NT2/D1 (cell line): ENCODE data around the gene GRP.

Experiments used
- DNase-seq: peaks from one replicate; pipeline ENCODE4 v3.0.0-alpha.2; 2011; ENCODE audit warnings: low read depth, low spot score
- H3K27me3 ChIP-seq: 2 replicates; pipeline ENCODE4 v1.6.0; 2011; ENCODE audit warnings: mild to moderate bottlenecking; ENCODE audit not compliant: insufficient read length, insufficient read depth
- H3K36me3 ChIP-seq: 2 replicates; pipeline ENCODE4 v1.6.1; 2011; ENCODE audit warnings: mild to moderate bottlenecking, low read length, mixed read lengths; ENCODE audit not compliant: insufficient read depth, insufficient read length
- H3K4me1 ChIP-seq: 2 replicates; pipeline ENCODE4 v1.5.1; 2011; ENCODE audit not compliant: insufficient read depth, insufficient read length
- H3K4me3 ChIP-seq: 2 replicates; pipeline ENCODE4 v1.5.1; 2011; ENCODE audit warnings: low read depth; ENCODE audit not compliant: insufficient read length
- H3K9ac ChIP-seq: 2 replicates; pipeline ENCODE4 v1.6.0; 2011; ENCODE audit warnings: low read depth; ENCODE audit not compliant: insufficient read length
- H3K9me3 ChIP-seq: 2 replicates; pipeline ENCODE4 v1.5.1; 2011; ENCODE audit warnings: mild to moderate bottlenecking, low read length; ENCODE audit not compliant: insufficient read depth
- SUZ12 ChIP-seq: IDR thresholded peaks from 2 replicates; pipeline ENCODE4 v1.6.1; 2011; ENCODE audit not compliant: insufficient read length, insufficient read depth; ENCODE audit errors: extremely low read depth
- YY1 ChIP-seq: IDR thresholded peaks from 2 replicates; pipeline ENCODE4 v1.6.1; 2011; ENCODE audit not compliant: insufficient read length, insufficient read depth
- ZNF274 ChIP-seq: IDR thresholded peaks from 2 replicates; pipeline ENCODE4 v1.6.1; 2011; ENCODE audit warnings: mild to moderate bottlenecking, low read depth, low read length

GRP gene

DNA sequence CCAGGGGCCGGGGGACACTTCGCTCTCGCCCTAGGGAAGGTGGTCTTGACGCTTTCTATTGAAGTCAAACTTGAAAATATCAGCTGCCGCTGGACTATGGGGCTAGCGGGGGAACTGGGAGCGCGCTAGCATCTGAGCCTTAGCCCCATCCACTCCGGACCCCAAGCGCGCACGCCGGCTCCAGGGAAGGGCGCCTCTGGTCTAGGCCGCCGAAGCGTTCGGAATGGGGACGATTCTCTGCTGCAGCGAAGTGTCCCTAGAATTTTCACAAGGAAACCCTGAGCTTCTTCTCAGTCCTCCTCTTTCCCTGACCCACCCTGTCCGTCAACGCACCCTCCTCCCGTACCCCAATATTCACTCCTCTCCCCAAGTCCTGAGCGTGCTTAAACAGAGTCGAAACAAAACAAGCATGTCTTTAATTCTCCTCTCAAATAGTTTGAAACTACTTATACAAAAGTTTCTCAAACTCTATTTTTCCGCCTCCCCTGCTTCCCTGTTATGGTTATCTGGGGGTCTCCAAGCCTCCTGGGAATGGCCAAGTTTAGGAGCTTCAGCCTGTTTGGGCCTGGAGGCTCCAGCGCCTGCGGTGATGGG is 48.3 kb downstream of the GRP start:
- Histone ChIP-seq H3K4me3 (peak overlapping the region; percentile 43), H3K27me3 (no peaks in the 10 kb centered on the region), H3K9ac (peak overlapping the region; percentile 76), H3K4me1 (no peaks in the 10 kb centered on the region), H3K9me3 (peaks cover 59% of the 10 kb centered on the region), H3K36me3 (no peaks in the 10 kb centered on the region)
- TF ChIP-seq YY1: no peak
- TF ChIP-seq SUZ12: no peak
- TF ChIP-seq ZNF274: no peak
- DNase-seq: no peak

DNA sequence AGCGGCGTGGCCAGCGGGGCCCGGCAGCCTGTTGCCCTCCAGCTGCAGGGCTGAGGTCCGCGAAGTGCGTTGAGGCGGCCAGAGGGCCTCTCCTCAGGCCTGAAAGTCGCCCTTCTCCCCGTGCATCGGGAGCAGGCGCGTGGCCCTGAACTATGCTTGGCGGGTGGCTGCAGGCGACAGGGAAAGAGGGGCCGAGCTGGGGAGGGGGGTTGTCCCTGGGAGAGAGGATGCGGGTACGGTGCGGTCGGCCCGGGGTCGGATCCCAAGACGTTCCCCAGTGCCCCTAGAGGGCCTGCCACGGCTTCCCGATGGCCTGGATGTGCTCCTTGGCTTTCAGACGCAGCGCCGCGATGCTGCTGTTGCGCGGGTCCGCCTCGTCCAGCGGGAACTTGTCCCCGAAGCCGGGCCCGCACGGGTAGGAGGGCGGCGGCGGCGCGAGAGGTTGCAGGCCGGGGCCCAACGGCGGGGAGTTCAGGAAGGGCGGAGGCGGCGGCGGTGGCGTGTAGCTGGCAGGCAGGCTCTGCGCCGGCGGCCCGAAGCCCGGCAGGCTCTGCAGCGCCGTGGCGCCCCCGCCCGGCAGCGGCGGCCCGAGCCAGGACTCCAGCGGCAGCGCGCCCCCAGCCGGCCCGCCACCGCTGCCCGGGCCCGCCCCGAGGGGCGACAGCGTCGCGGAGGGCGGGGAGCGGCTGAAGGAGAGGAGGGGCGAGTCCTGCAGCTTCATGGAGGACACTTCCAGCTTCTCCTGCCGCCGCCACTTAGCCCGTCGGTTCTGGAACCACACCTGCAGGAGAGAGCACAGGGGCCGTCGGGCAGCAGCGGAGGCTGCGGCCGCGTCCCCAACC is 49.0 kb downstream of the GRP start:
- Histone ChIP-seq H3K9me3 (peaks cover 66% of the 10 kb centered on the region), H3K9ac (peak overlapping the region; percentile 76), H3K4me1 (no peaks in the 10 kb centered on the region), H3K4me3 (peak overlapping the region; percentile 43), H3K36me3 (no peaks in the 10 kb centered on the region), H3K27me3 (no peaks in the 10 kb centered on the region)
- TF ChIP-seq ZNF274: no peak
- no peak for TF ChIP-seq SUZ12
- TF ChIP-seq YY1: no peak
- peak; percentile 57 for DNase-seq

- TF ChIP-seq SUZ12: no peak
- H3K27me3 ChIP-seq: no peaks in the 10 kb centered on the region
Observed at GRCh38 chr18:59269563-59270119, 49.7 kb downstream of the GRP start.

GRCh38 chr18:59270689-59271257 is 50.8 kb downstream of the GRP start:
- peaks cover 66% of the 10 kb centered on the region for H3K9me3 ChIP-seq
- TF ChIP-seq ZNF274 (no peak), YY1 (no peak), SUZ12 (no peak)
- no peak overlapping the region for H3K9ac ChIP-seq
- H3K4me1 ChIP-seq: no peaks in the 10 kb centered on the region
- no peak overlapping the region for H3K4me3 ChIP-seq
- H3K36me3 ChIP-seq: no peaks in the 10 kb centered on the region
- no peak for DNase-seq
- H3K27me3 ChIP-seq: no peaks in the 10 kb centered on the region

More at GRCh38 chr18:59269563-59270119, 49.7 kb downstream of the GRP start:
- Histone ChIP-seq H3K9me3 (peaks cover 66% of the 10 kb centered on the region), H3K4me1 (no peaks in the 10 kb centered on the region), H3K4me3 (peak overlapping the region; percentile 26), H3K9ac (peak overlapping the region; percentile 32), H3K36me3 (no peaks in the 10 kb centered on the region)
- no peak for DNase-seq

GRCh38 chr18:59271606-59272220 is 51.8 kb downstream of the GRP start:
- DNase-seq: no peak
- TF ChIP-seq SUZ12: no peak
- TF ChIP-seq ZNF274: no peak
- no peak for TF ChIP-seq YY1
- no peaks in the 10 kb centered on the region for H3K27me3 ChIP-seq
- H3K9me3 ChIP-seq: peaks cover 62% of the 10 kb centered on the region
- no peaks in the 10 kb centered on the region for H3K4me1 ChIP-seq
- H3K9ac ChIP-seq: no peak overlapping the region
- H3K36me3 ChIP-seq: no peaks in the 10 kb centered on the region
- H3K4me3 ChIP-seq: no peak overlapping the region

- H3K27me3 ChIP-seq: no peaks in the 10 kb centered on the region
- TF ChIP-seq ZNF274 (no peak), YY1 (no peak)
- peaks cover 56% of the 10 kb centered on the region for H3K9me3 ChIP-seq
- no peak for DNase-seq
- H3K36me3 ChIP-seq: no peaks in the 10 kb centered on the region
- H3K4me3 ChIP-seq: no peak overlapping the region
- no peaks in the 10 kb centered on the region for H3K4me1 ChIP-seq
- no peak overlapping the region for H3K9ac ChIP-seq
Observed at GRCh38 chr18:59272221-59272888, 52.4 kb downstream of the GRP start.
